IMR-90 (cell line): Measurements from ENCODE around the gene KLHL36. TPM values are rescaled to one million over a fixed set of nuclear protein-coding genes. Genes with fewer than 3 reads are reported as not detected.

Source experiments
- ATAC-seq: fragments of 200-7000 bp; cut with Tn5 transposase; 2 replicates; pipeline ENCODE4 v1.9.1; 2020; ENCODE audit warnings: low read depth, mild to moderate bottlenecking, moderate library complexity
- BruUV-seq: library from RNA; stranded (reverse); fragments of 400-500 nt; replicated peaks from 2 replicates; lab custom pipeline; 2021; lab: Mats Ljungman, UMichigan
- CTCF ChIA-PET: fragments of 300-600 bp; formaldehyde crosslinking; extraction: SDS; loops from one replicate; lab custom pipeline; 2021; ENCODE audit warnings: antibody characterized with exemption; lab: Yijun Ruan, JAX
- POLR2A ChIA-PET: fragments of 300-600 bp; sonication (Branson Sonifier 250); formaldehyde crosslinking; loops from one replicate; lab custom pipeline; 2022; ENCODE audit warnings: antibody characterized with exemption; ENCODE audit not compliant: unreplicated experiment; lab: Charles Lee
- DNase-seq: peaks from one replicate; pipeline ENCODE4 v3.0.0; 2013
- H2AFZ ChIP-seq: replicated peaks from 2 replicates; pipeline ENCODE3; 2013; ENCODE audit warnings: low read length, mild to moderate bottlenecking; ENCODE audit not compliant: poor library complexity
- H2AK5ac ChIP-seq: 2 replicates; pipeline ENCODE4 v1.6.1; 2013; ENCODE audit warnings: low read depth, low read length, inconsistent platforms
- H2AK9ac ChIP-seq: replicated peaks from 2 replicates; pipeline ENCODE3; 2013; ENCODE audit warnings: mild to moderate bottlenecking, low read depth, low read length, moderate library complexity; ENCODE audit not compliant: poor library complexity
- H2BK120ac ChIP-seq: 2 replicates; pipeline ENCODE4 v1.6.1; 2013; ENCODE audit warnings: low read depth, low read length, inconsistent platforms
- H2BK15ac ChIP-seq: 3 replicates; pipeline ENCODE4 v1.6.1; 2013; ENCODE audit warnings: low read depth, low read length, inconsistent platforms
- H2BK20ac ChIP-seq: 2 replicates; pipeline ENCODE4 v1.6.1; 2013; ENCODE audit warnings: low read depth, mild to moderate bottlenecking, inconsistent platforms, low read length, moderate library complexity
- H2BK5ac ChIP-seq: 2 replicates; pipeline ENCODE4 v1.6.1; 2013; ENCODE audit warnings: mild to moderate bottlenecking, low read depth, low read length, inconsistent platforms; ENCODE audit not compliant: poor library complexity, severe bottlenecking
- H3K14ac ChIP-seq: replicated peaks from 2 replicates; pipeline ENCODE4 v1.6.1; 2013; ENCODE audit warnings: low read depth, low read length, inconsistent platforms
- H3K18ac ChIP-seq: 2 replicates; pipeline ENCODE4 v1.6.1; 2013; ENCODE audit warnings: low read depth, low read length, control low read depth
- H3K23ac ChIP-seq: 2 replicates; pipeline ENCODE4 v1.6.1; 2013; ENCODE audit warnings: low read depth, low read length, inconsistent platforms
- H3K27ac ChIP-seq: 2 replicates; pipeline ENCODE4 v1.5.1; 2013; ENCODE audit warnings: mild to moderate bottlenecking, control low read depth, low read length; ENCODE audit not compliant: insufficient read depth
- H3K27me3 ChIP-seq: 2 replicates; pipeline ENCODE4 v1.6.1; 2013; ENCODE audit warnings: low read length; ENCODE audit not compliant: control insufficient read depth, insufficient read depth
- H3K36me3 ChIP-seq: 2 replicates; pipeline ENCODE4 v1.6.1; 2013; ENCODE audit warnings: low read length, mixed read lengths; ENCODE audit not compliant: control insufficient read depth, insufficient read depth
- H3K4ac ChIP-seq: 2 replicates; pipeline ENCODE4 v1.6.1; 2013; ENCODE audit warnings: low read depth, low read length, inconsistent platforms
- H3K4me1 ChIP-seq: 2 replicates; pipeline ENCODE4 v1.6.1; 2013; ENCODE audit warnings: low read length, mixed read lengths; ENCODE audit not compliant: control insufficient read depth, insufficient read depth
- H3K4me2 ChIP-seq: 2 replicates; pipeline ENCODE4 v1.6.1; 2013; ENCODE audit warnings: low read depth, mild to moderate bottlenecking, control low read depth, low read length, moderate library complexity
- H3K4me3 ChIP-seq: 2 replicates; pipeline ENCODE4 v1.5.1; 2013; ENCODE audit warnings: low read depth, mild to moderate bottlenecking, control low read depth, low read length, moderate library complexity; ENCODE audit not compliant: insufficient read depth
- H3K56ac ChIP-seq: 2 replicates; pipeline ENCODE4 v1.6.1; 2013; ENCODE audit warnings: low read length, inconsistent platforms; ENCODE audit not compliant: insufficient read depth; ENCODE audit errors: extremely low read depth
- H3K79me1 ChIP-seq, 2 experiments: 2 replicates each; pipeline ENCODE4 v1.6.1; 2013; ENCODE audit warnings: low read length in 2 of 2, inconsistent platforms in 1 of 2, low read depth in 1 of 2
- H3K9ac ChIP-seq: 2 replicates; pipeline ENCODE4 v1.6.1; 2013; ENCODE audit warnings: low read depth, low read length, control low read depth
- H3K9me1 ChIP-seq: 2 replicates; pipeline ENCODE4 v1.6.1; 2013; ENCODE audit warnings: low read length, inconsistent platforms; ENCODE audit not compliant: insufficient read depth
- H3K9me3 ChIP-seq: 2 replicates; pipeline ENCODE4 v1.6.1; 2013; ENCODE audit warnings: low read length; ENCODE audit not compliant: control insufficient read depth, insufficient read depth
- H4K20me1 ChIP-seq: 2 replicates; pipeline ENCODE4 v1.6.1; 2013; ENCODE audit warnings: low read length, inconsistent platforms; ENCODE audit not compliant: insufficient read depth
- H4K5ac ChIP-seq: 2 replicates; pipeline ENCODE4 v1.6.1; 2013; ENCODE audit warnings: mild to moderate bottlenecking, low read depth, low read length, control low read depth
- H4K8ac ChIP-seq, 2 experiments: 2 replicates each; pipeline ENCODE4 v1.6.1; 2013; ENCODE audit warnings: low read depth in 2 of 2, low read length in 2 of 2, control low read depth in 1 of 2, inconsistent platforms in 1 of 2
- H4K91ac ChIP-seq: 2 replicates; pipeline ENCODE4 v1.6.1; 2013; ENCODE audit warnings: low read depth, low read length, inconsistent platforms; ENCODE audit not compliant: insufficient read depth
- MAFK ChIP-seq: IDR thresholded peaks from 2 replicates; pipeline ENCODE4 v1.6.1; 2012; ENCODE audit warnings: low read depth, low read length, improper control_type of control experiment
- MAZ ChIP-seq: IDR thresholded peaks from 2 replicates; pipeline ENCODE4 v1.6.1; 2012; ENCODE audit warnings: low read depth, mild to moderate bottlenecking, low read length, improper control_type of control experiment, moderate library complexity, borderline replicate concordance
- WGBS, 2 experiments: methylation state at CpG; one replicate each; pipeline versions ENCODE4 v1.1.5 to v1.1.7; 2013; ENCODE audit warnings: missing lambda C conversion rate in 2 of 2; ENCODE audit not compliant: insufficient read length in 1 of 2; ENCODE audit errors: extremely low coverage in 2 of 2; 5-methylcytosine and 5-hydroxymethylcytosine counted together
- dilution Hi-C: fragments of 300-500 bp; cut with HindIII; formaldehyde crosslinking; loops from one replicate; pipeline ENCODE4 v1.14.3; 2018; ENCODE audit warnings: low sequenced_read_pairs; ENCODE audit not compliant: unreplicated experiment
- in situ Hi-C: fragments of 300-500 bp; cut with MboI; formaldehyde crosslinking; loops from 3 replicates; pipeline ENCODE4 v1.14.3; 2019; ENCODE audit warnings: low sequenced_read_pairs, inconsistent platforms, mixed read lengths
- intact Hi-C: fragments of 100-400 bp; cut with micrococcal nuclease; formaldehyde crosslinking; loops from 2 replicates; pipeline ENCODE4 v1.10.0; 2022
- polyA plus RNA-seq, 3 experiments: library from polyadenylated mRNA; depleted of rRNA; stranded (reverse); fragments of >200 nt; gene quantifications; 2 replicates each; pipeline ENCODE4 v1.2.3, GENCODE V29; 2012; ENCODE audit warnings: low replicate concordance in 1 of 3
- total RNA-seq: library from RNA; depleted of rRNA; stranded (reverse); fragments of >200 nt; gene quantifications from 2 replicates; pipeline ENCODE4 v1.2.3, GENCODE V29; 2012

KLHL36 gene
- total and polyA plus RNA-seq, 2 of the 4 experiments (the other 2 are of a cell fraction), result 45.9 to 46.3 TPM

DNA sequence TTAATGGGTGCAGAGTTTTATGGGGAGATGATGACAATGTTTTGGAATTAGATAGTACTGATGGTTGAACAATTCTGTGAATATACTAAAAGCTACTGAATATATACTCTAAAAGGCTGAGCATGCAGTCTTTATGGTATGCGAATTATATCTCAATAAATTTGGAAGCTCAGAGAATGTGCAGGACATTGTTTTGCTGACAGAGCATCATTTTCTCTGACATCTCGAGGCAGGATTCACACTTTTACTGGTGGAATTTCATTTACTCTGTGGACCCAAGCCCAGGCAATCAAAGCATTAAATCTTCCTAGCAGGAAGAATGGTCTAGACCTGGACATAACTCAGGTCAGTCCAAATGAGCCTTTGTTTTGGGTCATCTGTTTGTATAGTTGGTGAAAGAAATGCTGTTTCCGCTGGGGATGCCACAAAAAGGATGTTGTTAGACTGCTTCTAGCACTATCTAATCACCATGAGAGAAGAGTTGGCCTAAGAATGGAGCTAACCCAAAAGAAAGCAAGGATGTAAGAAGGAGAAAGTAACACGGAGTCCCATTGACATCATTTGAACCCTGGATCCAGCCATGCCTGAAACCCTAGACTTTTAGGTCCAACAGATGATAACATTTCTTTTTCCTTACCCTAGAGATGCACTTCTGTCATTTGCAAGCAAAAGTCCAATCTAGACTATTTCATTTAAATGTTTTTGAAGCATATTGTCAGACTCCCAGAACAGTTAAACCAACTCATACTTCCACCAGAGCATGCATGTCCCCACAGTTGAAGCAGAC, 32.7 kb downstream of the KLHL36 start:
- Histone ChIP-seq H4K91ac (no peak overlapping the region), H4K8ac (no peak overlapping the region), H3K9me1 (peaks cover 3% of the 10 kb centered on the region), H3K27ac (no peak overlapping the region), H3K4me1 (peaks cover 7% of the 10 kb centered on the region), H3K4me3 (no peak overlapping the region), H2BK15ac (no peak overlapping the region), H3K36me3 (no peaks in the 10 kb centered on the region), H2AFZ (no peak overlapping the region), H2AK5ac (no peak overlapping the region), H3K27me3 (no peaks in the 10 kb centered on the region; the same call in 1 of the 2 replicates), H3K4me2 (no peak overlapping the region), H2BK120ac (no peak overlapping the region), H3K23ac (no peak overlapping the region), H3K4ac (no peak overlapping the region), H4K20me1 (no peaks in the 10 kb centered on the region), H3K79me1 (no peaks in the 10 kb centered on the region), H2BK20ac (no peak overlapping the region), H2BK5ac (no peak overlapping the region), H2AK9ac (no peak overlapping the region), H3K18ac (no peak overlapping the region), H3K56ac (no peak overlapping the region), H3K14ac (no peak overlapping the region), H3K9ac (no peak overlapping the region), H3K9me3 (peaks cover 3% of the 10 kb centered on the region; the same call in 1 of the 2 replicates), H4K5ac (no peak overlapping the region)
- BruUV-seq, result no TSS peak
- ChIA-PET CTCF (interaction anchor here (1.0 kb wide), 1 partner anchor 8 kb away, joined by 3 read pairs; no protein-coding TSS in a partner anchor), POLR2A (no interaction called here)
- DNase-seq, result no peak
- no peak for ATAC-seq
- dilution Hi-C loops (no loop called here), in situ Hi-C loops (no loop called here), intact Hi-C loops (no loop called here)
- TF ChIP-seq MAFK, result peak; percentile 48; the same call in 1 of the 2 replicates
- no peak for TF ChIP-seq MAZ
- WGBS, 2 experiments, result 90% methylated on average over 2 of the region's 4 CpGs; no CpG with 5 or more reads in 1 of the 2 experiments
